HG02798 (cell line): ENCODE data around the gene SCPEP1.
"Not testable (repeated sequence)": the region's sequence is repeated elsewhere in the genome, so short reads cannot be mapped to it uniquely, and the experiment has no call there.

Source experiments
- ATAC-seq: cut with Tn5 transposase; IDR thresholded peaks from one replicate; pipeline ENCODE4 v1.9.1; 2021; ENCODE audit warnings: mild to moderate bottlenecking; ENCODE audit not compliant: unreplicated experiment, poor library complexity

The SCPEP1 gene, protein sequence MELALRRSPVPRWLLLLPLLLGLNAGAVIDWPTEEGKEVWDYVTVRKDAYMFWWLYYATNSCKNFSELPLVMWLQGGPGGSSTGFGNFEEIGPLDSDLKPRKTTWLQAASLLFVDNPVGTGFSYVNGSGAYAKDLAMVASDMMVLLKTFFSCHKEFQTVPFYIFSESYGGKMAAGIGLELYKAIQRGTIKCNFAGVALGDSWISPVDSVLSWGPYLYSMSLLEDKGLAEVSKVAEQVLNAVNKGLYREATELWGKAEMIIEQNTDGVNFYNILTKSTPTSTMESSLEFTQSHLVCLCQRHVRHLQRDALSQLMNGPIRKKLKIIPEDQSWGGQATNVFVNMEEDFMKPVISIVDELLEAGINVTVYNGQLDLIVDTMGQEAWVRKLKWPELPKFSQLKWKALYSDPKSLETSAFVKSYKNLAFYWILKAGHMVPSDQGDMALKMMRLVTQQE

DNA sequence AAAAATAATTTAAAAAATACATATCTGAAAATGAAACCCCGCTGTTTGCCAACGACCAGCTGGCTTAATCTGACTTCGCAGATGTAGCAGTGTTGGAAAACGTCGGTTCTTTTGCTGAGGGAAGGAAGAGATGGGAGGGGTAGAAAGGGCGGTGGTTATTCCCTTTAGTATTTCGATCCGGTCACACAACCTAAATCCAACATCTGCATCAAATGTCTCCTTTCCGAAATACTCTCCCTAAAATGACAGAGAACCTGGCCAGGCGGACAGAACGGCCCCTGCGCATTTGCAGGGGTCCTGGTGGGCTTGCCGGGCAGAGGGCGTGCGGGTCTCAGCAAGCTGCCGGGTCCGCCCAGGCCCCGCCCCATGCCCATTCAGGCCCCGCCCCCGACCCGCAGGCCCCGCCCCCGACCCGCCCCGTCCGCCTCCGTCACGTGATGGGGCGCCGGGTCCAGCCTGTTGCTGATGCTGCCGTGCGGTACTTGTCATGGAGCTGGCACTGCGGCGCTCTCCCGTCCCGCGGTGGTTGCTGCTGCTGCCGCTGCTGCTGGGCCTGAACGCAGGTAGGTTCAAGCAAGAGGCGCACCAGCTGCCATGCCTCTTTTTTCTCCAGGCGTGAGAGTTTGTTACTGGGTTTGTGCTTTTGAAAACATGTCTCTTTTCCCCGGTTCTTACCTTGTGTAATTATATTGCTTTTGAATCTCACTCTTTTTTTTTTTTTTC is at the start of gene SCPEP1:
Gene SCPEP1 (plus strand): TSS at position 459 of the 723 bp plus-strand sequence. CDS start 29 bp downstream, at position 488.
- ATAC-seq: peak; percentile 84

DNA sequence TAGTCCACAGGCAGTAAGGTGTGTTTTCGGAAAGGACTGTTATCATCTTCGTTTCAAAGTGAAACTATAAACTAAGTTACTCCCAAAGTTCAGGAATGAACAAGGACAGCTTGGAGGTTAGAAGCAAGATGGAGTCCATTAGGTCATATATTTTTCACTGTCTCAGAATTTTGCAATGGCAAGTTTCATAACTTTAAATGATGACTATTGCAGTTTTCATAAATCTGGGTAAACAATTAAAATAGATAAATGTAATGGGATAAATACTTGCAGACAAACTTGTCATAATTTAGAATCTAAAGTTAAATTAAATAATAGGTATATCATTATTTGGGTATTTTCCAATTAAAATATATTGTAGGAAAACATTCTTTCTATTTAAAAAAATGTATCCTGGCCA is 49.3 kb upstream of the SCPEP1 start:
- no peak for ATAC-seq

DNA sequence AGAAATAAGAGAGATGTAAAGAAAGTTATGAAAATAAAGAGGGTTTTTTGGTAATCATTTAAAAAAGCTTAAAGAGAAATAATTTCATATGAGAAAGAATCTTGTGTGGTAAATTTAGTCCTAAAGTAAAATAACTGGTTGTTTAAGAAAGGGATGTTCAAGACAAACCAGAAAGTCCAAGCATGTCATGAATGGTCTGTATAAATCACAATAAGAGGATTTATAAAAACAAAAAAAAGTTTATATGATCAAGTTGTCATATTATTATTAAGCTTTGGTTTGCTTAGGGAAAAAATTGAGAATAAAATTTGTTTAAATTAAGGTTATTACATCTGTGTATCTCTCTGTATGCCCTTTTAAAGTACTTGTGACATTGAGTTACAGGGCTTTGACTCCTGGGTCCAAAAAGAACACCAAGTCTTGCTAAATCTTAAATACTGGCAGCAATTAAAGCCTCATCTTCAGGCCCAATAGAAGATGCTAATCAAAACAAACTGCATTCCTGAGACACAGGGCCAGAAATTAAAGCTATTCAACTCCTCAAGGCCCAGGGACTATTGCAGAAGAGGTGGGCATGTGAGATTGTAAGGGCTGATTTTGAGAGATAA is 48.5 kb upstream of the SCPEP1 start:
- no peak for ATAC-seq

DNA sequence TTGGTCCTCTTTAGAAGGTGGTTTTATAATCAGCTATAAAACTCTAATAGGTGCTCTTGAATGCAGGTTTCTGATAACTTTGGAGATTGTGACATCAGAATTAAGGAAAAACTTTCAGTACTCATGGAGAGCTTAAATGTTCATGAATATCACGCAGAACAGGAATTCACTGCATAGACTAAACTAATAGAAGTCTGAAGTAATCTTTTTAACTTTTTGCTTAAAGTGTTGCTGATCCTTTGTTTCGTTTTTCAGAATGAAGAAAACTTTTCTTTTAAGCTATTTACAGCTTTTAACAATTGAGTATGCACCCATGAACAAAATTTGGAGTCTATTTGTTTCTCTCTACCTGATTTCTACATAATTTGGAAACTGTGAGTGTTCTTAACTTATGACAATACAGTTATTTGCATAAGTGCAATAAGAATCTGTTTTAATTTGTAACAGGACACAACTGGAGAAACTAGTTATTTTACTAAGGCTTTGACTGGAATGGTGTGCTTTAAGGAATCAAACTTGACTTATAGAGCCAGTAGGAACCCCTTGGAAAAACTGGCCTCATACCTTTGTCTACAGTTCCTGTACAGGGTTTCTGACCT is 47.1 kb upstream of the SCPEP1 start:
- ATAC-seq: no peak

DNA sequence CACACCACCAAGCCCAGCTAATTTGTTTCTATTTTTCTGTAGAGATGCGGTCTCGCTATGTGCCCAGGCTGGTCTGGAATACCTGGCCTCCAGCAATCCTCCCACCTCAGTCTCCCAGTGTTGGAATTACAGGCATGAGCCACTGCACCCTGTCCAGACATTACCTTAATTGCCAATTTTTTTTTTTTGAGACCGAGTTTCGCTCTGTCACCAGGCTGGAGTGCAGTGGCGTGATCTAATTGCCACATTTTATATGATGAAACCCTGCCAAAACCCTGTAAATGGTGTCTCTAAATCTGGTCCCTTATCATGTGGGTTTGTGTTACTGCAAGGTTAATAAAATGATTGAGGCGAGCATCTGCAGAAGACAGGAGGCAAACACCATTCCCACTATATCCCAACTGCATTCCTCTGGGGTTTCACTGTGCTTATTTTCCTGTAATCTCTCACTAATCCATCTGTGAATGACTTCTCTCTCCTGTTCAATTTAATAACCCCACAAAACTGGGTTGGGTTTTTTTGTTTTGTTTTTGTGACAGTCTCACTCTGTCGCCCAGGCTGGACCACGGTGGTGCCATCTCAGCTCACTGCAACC is 44.7 kb upstream of the SCPEP1 start:
- no peak for ATAC-seq

DNA sequence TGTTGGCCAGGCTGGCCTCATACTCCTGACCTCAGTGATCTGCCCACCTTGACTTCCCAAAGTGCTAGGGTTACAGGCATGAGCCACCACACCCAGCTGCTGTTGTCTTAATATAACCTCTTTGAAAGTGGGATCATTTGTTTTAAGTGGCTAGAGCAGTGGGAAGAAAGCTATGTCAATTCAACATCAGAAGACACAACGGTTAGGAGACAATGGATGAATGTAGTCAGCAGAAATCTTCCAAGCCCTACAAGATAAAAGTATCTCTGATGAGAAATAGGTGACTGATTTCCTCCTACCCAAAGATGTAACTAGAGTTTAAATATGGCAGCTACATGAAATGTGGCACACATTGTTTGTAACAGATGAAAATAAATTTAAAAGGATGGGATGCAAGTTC is 44.1 kb upstream of the SCPEP1 start:
- ATAC-seq: no peak

DNA sequence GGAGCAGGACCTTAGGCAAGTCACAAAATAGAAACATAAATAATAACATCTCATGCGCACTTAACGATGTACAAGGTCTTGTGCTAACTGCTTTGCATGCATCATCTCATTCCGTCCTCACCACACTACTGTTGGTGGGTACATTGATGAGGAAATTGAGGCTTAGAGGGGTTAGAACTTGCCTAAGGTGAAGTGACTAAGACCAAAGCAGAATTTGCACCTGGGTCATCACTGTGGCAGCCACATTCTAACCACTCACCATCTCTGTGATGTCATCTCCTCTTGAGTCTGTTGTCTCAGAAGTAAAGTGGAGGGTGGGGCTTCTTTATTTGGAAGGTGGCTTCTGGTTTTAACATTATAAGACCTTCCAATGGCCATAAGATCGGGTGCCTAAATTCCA is 43.7 kb upstream of the SCPEP1 start:
- no peak for ATAC-seq

DNA sequence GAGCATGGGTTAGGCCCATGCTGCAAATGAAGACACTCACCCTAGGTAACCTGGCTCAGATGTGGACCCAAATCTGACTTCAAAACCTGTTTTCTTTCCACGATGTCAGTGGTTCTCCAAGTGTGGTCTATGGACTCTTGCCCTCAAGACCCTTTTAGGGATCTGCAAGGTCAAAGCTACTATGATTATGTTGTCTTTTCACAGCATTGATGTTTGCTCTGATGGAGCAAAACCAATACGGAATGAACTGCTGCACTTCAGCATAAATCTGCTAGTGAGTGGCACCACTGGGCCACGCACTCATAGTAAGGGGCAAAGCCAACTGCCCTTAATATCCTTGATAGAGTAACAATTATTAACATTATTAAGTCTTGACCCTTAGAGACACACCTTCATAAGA is 42.5 kb upstream of the SCPEP1 start:
- no peak for ATAC-seq

DNA sequence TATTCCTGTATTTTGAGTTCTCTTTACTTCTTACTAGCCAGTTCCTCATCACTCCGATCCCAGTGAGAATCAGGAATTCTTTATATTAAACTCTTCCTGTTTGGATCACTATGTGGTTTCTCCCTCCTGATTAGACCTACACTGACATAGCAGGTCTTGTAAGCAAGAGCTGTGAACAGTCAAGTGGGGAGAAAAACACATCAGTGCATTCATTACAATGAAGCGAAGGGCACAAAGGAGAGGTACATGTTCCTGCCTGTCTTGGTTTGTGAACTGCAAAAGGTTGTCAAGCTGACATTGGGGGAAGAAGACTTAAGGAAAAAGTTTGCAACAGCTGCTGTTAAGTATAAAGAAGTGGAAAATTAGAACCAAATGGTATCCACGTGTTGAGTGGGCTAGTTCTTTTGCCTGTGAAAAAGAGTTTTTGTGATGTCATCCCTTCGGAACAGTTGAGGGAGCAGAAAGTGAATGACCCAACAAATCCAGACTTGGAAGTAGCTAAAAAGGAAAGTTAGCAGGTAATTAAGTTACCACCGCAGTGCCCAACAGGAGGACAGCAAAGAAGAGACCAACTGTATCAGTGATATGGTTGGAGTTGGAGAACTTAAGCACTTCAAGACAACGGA is 41.1 kb upstream of the SCPEP1 start:
- ATAC-seq: no peak

DNA sequence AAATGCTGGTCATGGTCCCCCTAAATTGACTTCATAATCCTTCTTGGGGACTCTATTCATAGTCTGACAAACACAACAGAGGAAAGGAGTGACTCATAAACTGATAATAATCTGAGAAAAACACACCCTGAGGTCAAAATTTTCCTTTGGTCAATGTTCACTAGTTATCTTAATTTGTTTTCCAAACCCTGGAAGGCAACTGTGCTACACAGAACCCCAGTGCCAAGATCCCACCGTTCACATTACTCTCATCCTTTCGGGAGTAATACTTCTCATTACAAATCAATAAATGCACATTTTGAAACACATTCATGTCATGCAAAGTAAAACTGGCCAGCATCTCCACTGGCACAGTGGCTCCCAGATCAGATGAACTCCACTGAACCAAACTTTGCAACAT is 40.2 kb upstream of the SCPEP1 start:
- no peak for ATAC-seq

DNA sequence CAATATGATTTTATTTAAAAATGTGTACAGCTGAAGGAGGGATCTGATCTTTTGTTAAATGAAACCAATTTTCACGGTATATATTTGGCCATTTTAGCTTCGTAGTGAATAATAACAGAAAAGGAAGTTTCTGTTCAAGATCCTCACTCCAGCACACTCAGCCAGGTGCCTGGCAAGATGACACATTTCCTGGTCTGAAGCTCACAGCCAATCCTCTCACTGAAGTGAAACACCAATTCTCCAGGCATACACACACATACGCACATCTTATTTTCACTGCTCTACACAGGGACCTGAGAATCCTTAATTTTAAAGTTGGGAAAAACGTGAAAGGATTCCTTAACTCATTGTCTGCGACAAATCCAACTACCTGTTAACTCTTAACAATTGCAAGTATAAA is 39.7 kb upstream of the SCPEP1 start:
- not testable (repeated sequence) for ATAC-seq

DNA sequence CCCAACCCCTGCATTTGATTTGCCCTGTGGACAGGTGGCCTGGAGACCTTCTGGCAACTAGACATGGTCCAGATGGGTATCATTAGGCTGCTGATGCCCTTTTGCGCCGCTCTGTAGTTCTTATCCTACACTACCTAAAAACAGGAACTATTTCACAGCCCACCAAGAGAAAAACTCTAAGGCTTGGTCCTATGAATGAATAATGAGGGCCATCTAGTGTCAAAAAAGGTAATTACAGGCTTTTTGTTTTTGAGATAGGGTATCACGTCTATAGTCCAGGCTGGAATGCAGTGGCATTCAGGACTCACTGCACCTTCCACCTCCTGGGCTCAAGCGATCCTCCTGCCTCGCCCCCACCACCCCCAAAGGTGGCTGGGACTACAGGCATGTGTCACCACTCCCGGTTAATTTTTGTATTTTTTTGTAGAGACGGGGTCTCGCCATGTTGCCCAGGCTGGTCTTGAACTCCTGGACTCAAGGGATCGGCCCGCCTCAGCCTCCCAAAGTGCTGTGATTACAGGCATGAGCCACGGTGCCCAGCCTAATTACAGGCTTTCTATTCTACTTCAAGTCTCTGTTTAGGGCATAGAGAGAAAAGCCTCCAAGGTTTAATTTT is 38.0 kb upstream of the SCPEP1 start:
- no peak for ATAC-seq

DNA sequence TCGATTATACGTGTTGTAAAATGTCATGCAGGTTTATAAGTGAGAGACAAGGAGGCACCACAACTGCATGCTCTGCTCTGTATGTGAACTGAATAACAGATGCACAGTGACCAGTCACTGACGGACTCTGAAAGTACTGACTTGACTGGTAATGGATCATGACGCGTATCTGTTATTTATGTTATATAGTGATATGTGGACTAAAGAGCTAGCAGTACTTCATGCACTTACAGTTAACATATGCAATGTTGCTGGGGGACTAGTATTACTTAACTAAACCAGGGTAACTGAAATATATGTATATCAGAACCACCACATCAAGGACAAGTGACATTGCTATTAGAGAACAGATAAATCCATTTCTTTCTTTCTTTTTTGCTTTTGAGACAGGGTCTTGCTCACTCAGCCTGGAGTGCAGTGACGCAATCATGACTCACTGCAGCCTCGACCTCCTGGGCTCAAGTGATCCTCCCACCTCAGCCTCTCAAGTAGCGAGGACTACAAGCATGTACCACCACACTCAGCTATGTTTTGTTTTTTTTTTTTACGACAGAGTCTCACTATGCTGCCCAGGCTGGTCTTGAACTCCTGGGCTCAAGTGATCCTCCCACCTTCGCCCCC is 34.3 kb upstream of the SCPEP1 start:
- no peak for ATAC-seq

DNA sequence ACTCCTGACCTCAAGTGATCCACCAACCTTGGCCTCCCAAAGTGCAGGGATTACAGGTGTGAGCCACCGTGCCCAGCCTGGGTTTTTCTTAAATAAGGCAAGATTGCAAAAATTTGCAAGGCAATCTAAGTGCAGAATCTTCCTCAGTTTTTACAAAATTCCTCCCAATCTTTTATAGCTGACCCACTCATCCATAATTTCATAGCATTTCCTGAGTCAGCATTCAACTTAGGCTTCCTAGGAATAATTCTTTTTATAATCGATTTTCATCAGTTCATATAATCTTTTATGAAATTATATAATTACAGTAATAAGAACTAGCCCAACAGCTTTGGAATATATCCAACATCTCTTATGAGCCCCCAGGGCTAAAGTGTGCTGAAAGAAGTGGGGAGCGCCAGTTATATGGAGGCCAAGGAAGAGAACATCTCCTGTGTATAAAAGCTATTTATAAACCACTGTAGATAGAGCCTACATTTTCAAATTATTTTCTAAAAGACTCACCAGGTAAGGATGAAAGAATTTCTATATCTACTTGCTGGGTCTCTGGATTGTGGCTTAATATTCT is 31.9 kb upstream of the SCPEP1 start:
- ATAC-seq: no peak

DNA sequence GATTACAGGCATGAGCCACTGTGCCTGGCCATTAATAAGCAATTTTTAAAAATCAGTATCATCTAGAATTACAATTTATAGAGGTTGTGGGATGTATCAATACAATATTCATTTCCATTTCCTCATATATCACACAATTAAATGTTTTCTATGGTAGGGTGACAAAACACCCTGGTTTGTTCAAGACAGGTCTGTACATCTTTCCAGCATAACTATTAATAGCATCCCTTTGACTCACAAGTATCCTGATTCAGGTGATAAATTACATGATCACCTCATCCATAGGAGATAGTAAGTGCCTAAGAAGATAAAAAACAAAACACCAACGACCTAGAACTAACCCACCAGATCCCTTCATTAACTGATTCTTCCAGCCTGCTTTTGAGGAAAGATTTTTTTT is 30.2 kb upstream of the SCPEP1 start:
- no peak for ATAC-seq

DNA sequence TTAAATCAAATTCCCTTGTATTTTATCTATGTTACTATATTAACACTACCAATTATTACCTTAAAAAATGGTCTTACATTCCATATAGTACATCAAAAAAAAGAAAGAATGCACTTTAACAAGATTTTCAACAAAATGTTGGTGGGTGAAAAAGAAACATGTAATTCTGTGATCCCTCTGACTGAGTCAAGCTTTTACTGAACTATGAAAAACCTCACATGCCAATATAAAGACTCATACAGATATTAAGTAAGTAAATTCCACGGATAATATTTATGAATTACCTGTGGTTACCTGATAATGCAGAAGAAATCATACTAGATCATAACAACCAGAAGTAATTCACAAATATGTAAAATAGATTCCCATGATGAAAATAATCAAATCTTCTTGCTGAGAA is 29.4 kb upstream of the SCPEP1 start:
- ATAC-seq: no peak

DNA sequence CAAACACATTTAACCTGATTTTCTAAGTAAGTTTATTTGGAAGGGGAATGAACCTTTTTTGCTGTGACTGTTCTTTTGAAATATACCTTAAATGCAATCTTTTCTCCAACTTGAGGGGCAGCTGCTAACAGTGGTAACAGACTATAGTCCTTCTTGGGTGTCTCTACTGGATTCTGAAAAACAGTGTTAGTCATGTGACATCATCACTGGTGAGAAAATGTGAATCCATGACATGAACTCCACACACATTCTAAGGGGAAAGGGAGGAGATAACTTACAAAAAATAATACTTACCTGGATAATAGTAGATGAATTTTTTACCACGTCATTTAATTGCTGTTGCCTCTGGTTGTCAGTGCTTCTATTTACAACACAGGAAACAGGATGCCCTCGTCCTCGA is 28.3 kb upstream of the SCPEP1 start:
- no peak for ATAC-seq

DNA sequence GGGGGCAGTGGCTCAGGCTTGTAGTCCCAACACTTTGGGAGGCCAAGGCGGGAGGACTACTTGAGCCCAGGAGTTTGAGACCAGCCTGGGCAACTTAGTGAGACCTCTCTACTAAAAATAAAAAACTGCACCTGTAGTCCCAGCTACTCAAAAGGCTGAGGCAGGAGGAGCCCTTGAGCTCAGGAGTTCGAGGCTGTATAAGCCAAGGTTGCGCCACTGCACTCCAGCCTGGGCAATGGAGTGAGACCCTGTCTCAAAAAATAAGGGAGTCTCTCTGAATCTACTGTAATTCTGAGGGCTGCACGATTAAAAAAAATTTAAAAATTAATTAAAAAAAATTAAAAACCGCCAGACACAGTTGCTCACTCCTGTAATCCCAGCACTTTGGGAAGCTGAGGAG is 20.9 kb upstream of the SCPEP1 start:
- no peak for ATAC-seq
